Right lobe of liver (tissue), 6 donors: Measurements from ENCODE around the gene SLC19A2. TPM values are rescaled to one million over a fixed set of nuclear protein-coding genes. Genes with fewer than 3 reads are reported as not detected.

Experiments used
- ATAC-seq, 4 donors: fragments of 200-7000 bp; cut with Tn5 transposase; one replicate each; pipeline ENCODE4 v1.9.1; 2020; ENCODE audit warnings: mild to moderate bottlenecking in 4 of 4, moderate library complexity in 4 of 4
- DNase-seq, 3 donors: peaks; one replicate each; pipeline ENCODE4 v3.0.0-alpha.2; 2020
- H3K27ac ChIP-seq, 3 donors: fragments of 200-600 bp; one replicate each; pipeline ENCODE4 v1.8.0; 2022
- H3K27me3 ChIP-seq, 2 donors: fragments of 200-600 bp; one replicate each; pipeline ENCODE4 v1.8.0; 2022
- H3K36me3 ChIP-seq, 4 donors: fragments of 200-600 bp; sonication (generic) in 1 of 4; one replicate each; pipeline versions ENCODE4 v1.5.1 to v1.8.0; 2017 to 2022; ENCODE audit warnings: control low read depth in 1 of 4
- H3K4me1 ChIP-seq, 4 donors: fragments of 200-600 bp; sonication (generic) in 1 of 4; one replicate each; pipeline versions ENCODE4 v1.5.1 to v1.8.0; 2017 to 2022; ENCODE audit warnings: control low read depth in 1 of 4
- H3K4me3 ChIP-seq, 3 donors: fragments of 200-600 bp; one replicate each; pipeline ENCODE4 v1.8.0; 2022
- H3K9me3 ChIP-seq, 4 donors: fragments of 200-600 bp; sonication (generic) in 1 of 4; one replicate each; pipeline versions ENCODE4 v1.5.1 to v1.8.0; 2017 to 2022; ENCODE audit warnings: control low read depth in 1 of 4
- CTCF ChIP-seq, 4 donors: fragments of 200-600 bp in 3 of 4; fragments of 450-650 bp in 1 of 4; IDR thresholded peaks; one replicate each; pipeline versions ENCODE4 v1.5.1 to v1.8.0; 2016 to 2022; ENCODE audit warnings: antibody characterized with exemption in 4 of 4, mild to moderate bottlenecking in 2 of 4
- POLR2A ChIP-seq: fragments of 450-650 bp; IDR thresholded peaks from one replicate; pipeline ENCODE4 v1.6.1; 2017; ENCODE audit warnings: antibody characterized with exemption, mild to moderate bottlenecking
- WGBS: methylation state at CpG from one replicate; pipeline ENCODE4 v1.1.6; 2018; ENCODE audit warnings: low coverage, low lambda C conversion rate; ENCODE audit not compliant: insufficient coverage; ENCODE audit errors: missing lambda C conversion rate; 5-methylcytosine and 5-hydroxymethylcytosine counted together
- intact Hi-C, 2 donors: fragments of 100-400 bp; cut with DNase I; formaldehyde crosslinking; loops; one replicate each; pipeline versions ENCODE4 v1.11.2 to v1.14.1; 2022
- total RNA-seq, 6 experiments: library from RNA; depleted of rRNA in 2 of 6; stranded (reverse); fragments of >200 nt in 2 of 6; fragmentation: NEBNext Ultra II Directional in 3 of 6; extraction: Animal tissue kit (Norgen Biotek cat#: 25700) in 3 of 6; gene quantifications; one replicate each; pipeline versions ENCODE4 v1.1.0 to v1.2.4, GENCODE V29; 2016 to 2023
- donor health status: DM: no; HTN: yes; CAD: no.
- donor health status: DM: no; HTN: no; CAD: no.
- donor health status: DM: no; HTN: no; CAD: no.
- donor health status: DM: no; HTN: yes; CAD: no.
- donor health status: DM: no; HTN: yes; CAD: no.

SLC19A2 gene
- total RNA-seq, 6 experiments from 2014 or later, result 7.1 to 12.7 (median 8.1) TPM

- intact Hi-C loops, result loop anchor here in 1 of 2 donors (10.0 kb wide), 1 partner anchor 72 kb away; no protein-coding TSS in a partner anchor
- Histone ChIP-seq H3K4me1 (no peaks in the 10 kb centered on the region), H3K27me3 (no peaks in the 10 kb centered on the region), H3K4me3 (no peak overlapping the region), H3K36me3 (peaks cover 0 to 24% (median 8%) of the 10 kb centered on the region in 4 donors), H3K27ac (no peak overlapping the region), H3K9me3 (no peaks in the 10 kb centered on the region)
- WGBS, result 93% methylated on average over 3 of the region's 3 CpGs
- DNase-seq (no peak), ATAC-seq (no peak)
- TF ChIP-seq CTCF (IDR thresholded peaks at IDR 0.05), result no peak
Measured at GRCh38 chr1:169472738-169473137, 13.0 kb downstream of the SLC19A2 start.

GRCh38 chr1:169468982-169469381 lies 16.8 kb downstream of the SLC19A2 start:
- no peak for ATAC-seq
- intact Hi-C loops, result loop anchor here in 1 of 2 donors (10.0 kb wide), 1 partner anchor 76 kb away; no protein-coding TSS in a partner anchor
- TF ChIP-seq POLR2A (no peak), CTCF (IDR thresholded peaks at IDR 0.05) (no peak)

GRCh38 chr1:169466259-169467230 lies 19.2 kb downstream of the SLC19A2 start:
- 77% methylated on average over 8 of the region's 8 CpGs for WGBS
- H3K27me3 ChIP-seq, result no peaks in the 10 kb centered on the region
- H3K36me3 ChIP-seq, result peaks cover 0 to 20% (median 4%) of the 10 kb centered on the region in 4 donors
- TF ChIP-seq CTCF (IDR thresholded peaks at IDR 0.05), result peak; percentile 41 to 49 (median 46)
- TF ChIP-seq POLR2A, result no peak
- ATAC-seq, result peak; percentile 65 to 74 (median 66)
- no peak for DNase-seq
- no peaks in the 10 kb centered on the region for H3K9me3 ChIP-seq
- H3K4me3 ChIP-seq, result no peak overlapping the region
- no peak overlapping the region for H3K27ac ChIP-seq
- no peaks in the 10 kb centered on the region for H3K4me1 ChIP-seq
- intact Hi-C loops, result loop anchor here in 1 of 2 donors (10.0 kb wide), 1 partner anchor 78 kb away; no protein-coding TSS in a partner anchor

More at GRCh38 chr1:169468982-169469381, 16.8 kb downstream of the SLC19A2 start:
- no peaks in the 10 kb centered on the region for H3K27me3 ChIP-seq
- H3K36me3 ChIP-seq, result peaks cover 0 to 20% (median 4%) of the 10 kb centered on the region in 4 donors
- H3K4me1 ChIP-seq, result no peaks in the 10 kb centered on the region
- H3K4me3 ChIP-seq, result no peak overlapping the region
- no peak for DNase-seq
- H3K27ac ChIP-seq, result no peak overlapping the region
- no peaks in the 10 kb centered on the region for H3K9me3 ChIP-seq

- Histone ChIP-seq H3K27me3 (no peaks in the 10 kb centered on the region), H3K27ac (no peak overlapping the region), H3K4me3 (no peak overlapping the region), H3K9me3 (no peaks in the 10 kb centered on the region), H3K36me3 (peaks cover 0 to 20% (median 4%) of the 10 kb centered on the region in 4 donors), H3K4me1 (no peaks in the 10 kb centered on the region)
- intact Hi-C loops, result loop anchor here in 1 of 2 donors (10.0 kb wide), 1 partner anchor 80 kb away; no protein-coding TSS in a partner anchor
- no peak for DNase-seq
- ATAC-seq, result no peak
- no peak for TF ChIP-seq POLR2A
- TF ChIP-seq CTCF (IDR thresholded peaks at IDR 0.05), result no peak
Measured at GRCh38 chr1:169465281-169465680, 20.5 kb downstream of the SLC19A2 start.
